CD14-positive monocyte (primary cell): ENCODE results near the gene SHC2. TPM values are rescaled to one million over a fixed set of nuclear protein-coding genes. Genes with fewer than 3 reads are reported as not detected.
"Not testable (repeated sequence)": the region's sequence is repeated elsewhere in the genome, so short reads cannot be mapped to it uniquely, and the experiment has no call there.

ENCODE experiments used
- DNase-seq, 3 donors: peaks; one replicate each; pipeline ENCODE4 v3.0.0-alpha.2; 2011 to 2022
- H2AFZ ChIP-seq: 2 replicates; pipeline ENCODE4 v1.6.0; 2012; ENCODE audit warnings: mild to moderate bottlenecking, low read depth, low read length, inconsistent platforms; ENCODE audit not compliant: insufficient read depth, poor library complexity, severe bottlenecking
- H3K27ac ChIP-seq, 2 donors: 1 replicate in 1 of 2; 2 replicates in 1 of 2; pipeline ENCODE4 v1.5.1; 2012 to 2013; ENCODE audit warnings: low read length in 2 of 2, control low read depth in 1 of 2, inconsistent platforms in 1 of 2, low read depth in 1 of 2, mild to moderate bottlenecking in 1 of 2
- H3K27me3 ChIP-seq, 2 donors: one replicate each; pipeline versions ENCODE4 v1.6.0 to v1.6.1; 2011 to 2013; ENCODE audit warnings: low read length in 2 of 2; ENCODE audit not compliant: control insufficient read depth in 2 of 2, insufficient read depth in 2 of 2
- H3K36me3 ChIP-seq, 2 donors: replicated peaks in 1 of 2; 1 replicate in 1 of 2; 2 replicates in 1 of 2; pipeline versions ENCODE4 v1.5.1 to v1.6.1; 2012 to 2013; ENCODE audit warnings: low read length in 2 of 2, control low read depth in 1 of 2, inconsistent platforms in 1 of 2, mild to moderate bottlenecking in 1 of 2; ENCODE audit not compliant: insufficient read depth in 2 of 2, control insufficient read depth in 1 of 2
- H3K4me1 ChIP-seq, 2 donors: 1 replicate in 1 of 2; 2 replicates in 1 of 2; pipeline versions ENCODE4 v1.5.1 to v1.6.1; 2012 to 2013; ENCODE audit warnings: low read length in 2 of 2, control low read depth in 1 of 2, inconsistent platforms in 1 of 2, mild to moderate bottlenecking in 1 of 2, moderate library complexity in 1 of 2; ENCODE audit not compliant: insufficient read depth in 2 of 2, control insufficient read depth in 1 of 2
- H3K4me2 ChIP-seq: replicated peaks from 2 replicates; pipeline ENCODE3; 2012; ENCODE audit warnings: low read length, moderate library complexity, mild to moderate bottlenecking; ENCODE audit not compliant: poor library complexity, severe bottlenecking; ENCODE audit errors: extremely low read depth
- H3K4me3 ChIP-seq, 3 experiments: fragments of 200-600 bp in 1 of 3; sonication (generic) in 1 of 3; replicated peaks in 1 of 3; 1 replicate in 2 of 3; 2 replicates in 1 of 3; pipeline ENCODE4 v1.5.1; 2011 to 2013; ENCODE audit warnings: low read length in 3 of 3, mild to moderate bottlenecking in 3 of 3, control low read depth in 2 of 3, low read depth in 2 of 3, inconsistent platforms in 1 of 3, moderate library complexity in 1 of 3
- H3K79me2 ChIP-seq: 2 replicates; pipeline ENCODE4 v1.6.0; 2012; ENCODE audit warnings: mild to moderate bottlenecking, control low read depth, inconsistent platforms, low read length, moderate library complexity; ENCODE audit not compliant: insufficient read depth
- H3K9ac ChIP-seq: 2 replicates; pipeline ENCODE4 v1.6.0; 2017; ENCODE audit warnings: low read length, mild to moderate bottlenecking; ENCODE audit not compliant: insufficient read depth, poor library complexity, severe bottlenecking
- H3K9me3 ChIP-seq, 2 donors: replicated peaks in 1 of 2; 1 replicate in 1 of 2; 2 replicates in 1 of 2; pipeline versions ENCODE4 v1.5.1 to v1.6.1; 2012 to 2013; ENCODE audit warnings: low read length in 2 of 2, control low read depth in 1 of 2; ENCODE audit not compliant: control insufficient read depth in 1 of 2, insufficient read depth in 1 of 2
- H4K20me1 ChIP-seq: 2 replicates; pipeline ENCODE4 v1.6.0; 2012; ENCODE audit warnings: mild to moderate bottlenecking, low read length, control low read depth, moderate library complexity; ENCODE audit not compliant: insufficient read depth
- H3K27ac Mint-ChIP-seq, 7 donors: one replicate each; pipeline ENCODE4 v1.8.0; 2020; ENCODE audit warnings: mild to moderate bottlenecking in 7 of 7, mixed read lengths in 7 of 7, moderate library complexity in 6 of 7, inconsistent platforms in 2 of 7
- H3K27me3 Mint-ChIP-seq, 3 donors: one replicate each; pipeline ENCODE4 v1.8.0; 2021 to 2022; ENCODE audit warnings: low read depth in 3 of 3, mild to moderate bottlenecking in 3 of 3, mixed read lengths in 3 of 3, moderate library complexity in 3 of 3, inconsistent platforms in 1 of 3
- H3K36me3 Mint-ChIP-seq, 2 donors: one replicate each; pipeline ENCODE4 v1.8.0; 2020; ENCODE audit warnings: mixed read lengths in 2 of 2, inconsistent platforms in 1 of 2, mild to moderate bottlenecking in 1 of 2
- H3K4me1 Mint-ChIP-seq: one replicate; pipeline ENCODE4 v1.8.0; 2020; ENCODE audit warnings: mild to moderate bottlenecking, mixed read lengths
- H3K4me3 Mint-ChIP-seq, 2 donors: one replicate each; pipeline ENCODE4 v1.8.0; 2020; ENCODE audit warnings: mild to moderate bottlenecking in 2 of 2, mixed read lengths in 2 of 2, moderate library complexity in 1 of 2
- H3K9me3 Mint-ChIP-seq, 7 donors: one replicate each; pipeline ENCODE4 v1.8.0; 2020 to 2022; ENCODE audit warnings: mixed read lengths in 7 of 7, mild to moderate bottlenecking in 6 of 7, moderate library complexity in 6 of 7, inconsistent platforms in 2 of 7
- CTCF ChIP-seq: fragments of 200-600 bp; IDR thresholded peaks from one replicate; pipeline ENCODE4 v1.8.0; 2022; ENCODE audit warnings: antibody characterized with exemption, mild to moderate bottlenecking
- WGBS: methylation state at CpG from one replicate; pipeline ENCODE4 v1.1.5; 2013; ENCODE audit warnings: missing lambda C conversion rate; ENCODE audit not compliant: insufficient coverage; 5-methylcytosine and 5-hydroxymethylcytosine counted together
- intact Hi-C, 2 donors: fragments of 100-400 bp; cut with micrococcal nuclease; formaldehyde crosslinking; loops; one replicate each; pipeline versions ENCODE4 v1.15.0 to v1.15.1; 2023
- polyA plus RNA-seq, 3 donors: library from polyadenylated mRNA; depleted of rRNA in 1 of 3; unstranded in 2 of 3; stranded (reverse) in 1 of 3; fragments of 300-500 nt in 2 of 3; fragments of >200 nt in 1 of 3; fragmentation: Illumina TruSeq in 2 of 3; gene quantifications; 1 replicate in 2 of 3; 2 replicates in 1 of 3; pipeline ENCODE4 v1.2.3, GENCODE V29; 2012 to 2021

The SHC2 gene
- polyA plus RNA-seq, 3 donors = not detected

GRCh38 chr19:387777-388176 is 73.1 kb downstream of the SHC2 start:
- H3K27me3 Mint-ChIP-seq = peaks cover 35 to 55% (median 50%) of the 10 kb centered on the region in 3 donors
- H3K4me1 Mint-ChIP-seq = peaks cover 11% of the 10 kb centered on the region
- Histone ChIP-seq H3K4me2 (no peak overlapping the region), H3K27me3 (peaks cover 0 to 28% of the 10 kb centered on the region in 2 donors), H3K27ac (no peak overlapping the region), H4K20me1 (no peaks in the 10 kb centered on the region), H3K9me3 (peaks cover 6 to 7% of the 10 kb centered on the region in 2 donors), H3K79me2 (no peaks in the 10 kb centered on the region), H2AFZ (no peak overlapping the region), H3K36me3 (no peaks in the 10 kb centered on the region), H3K9ac (no peak overlapping the region), H3K4me1 (no peaks in the 10 kb centered on the region), H3K4me3 (no peak overlapping the region)
- peak overlapping the region in 1 of 2 donors; percentile 17 for H3K4me3 Mint-ChIP-seq
- DNase-seq = no peak
- peaks cover 0 to 4% of the 10 kb centered on the region in 2 donors for H3K36me3 Mint-ChIP-seq
- TF ChIP-seq CTCF = no peak
- peaks cover 2 to 19% (median 5%) of the 10 kb centered on the region in 7 donors for H3K9me3 Mint-ChIP-seq
- 93% methylated on average over 6 of the region's 21 CpGs for WGBS
- intact Hi-C loops = no loop called here
- H3K27ac Mint-ChIP-seq = no peak overlapping the region

GRCh38 chr19:386632-387301 is 74.1 kb downstream of the SHC2 start:
- H3K4me3 ChIP-seq, H4K20me1 ChIP-seq, intact Hi-C loops, H3K36me3 Mint-ChIP-seq, H3K4me1 Mint-ChIP-seq, H3K36me3 ChIP-seq, H3K79me2 ChIP-seq, H3K4me1 ChIP-seq, H3K9ac ChIP-seq, DNase-seq, H3K27ac Mint-ChIP-seq, H3K9me3 ChIP-seq, H2AFZ ChIP-seq, H3K27ac ChIP-seq, H3K4me2 ChIP-seq: not testable (repeated sequence)
- H3K27me3 ChIP-seq = peaks cover 0 to 31% of the 10 kb centered on the region in 2 donors
- no CpG with 5 or more reads among the region's 22 CpGs for WGBS
- Mint-ChIP-seq H3K4me3 (peak overlapping the region in 1 of 2 donors; percentile 15), H3K27me3 (peaks cover 39 to 59% (median 52%) of the 10 kb centered on the region in 3 donors), H3K9me3 (peaks cover 0 to 16% (median 2%) of the 10 kb centered on the region in 7 donors)
